Sigmoid colon (tissue), 7 donors: ENCODE data around the gene DMBT1. TPM values are rescaled to one million over a fixed set of nuclear protein-coding genes. Genes with fewer than 3 reads are reported as not detected.
"Not testable (repeated sequence)": the region's sequence is repeated elsewhere in the genome, so short reads cannot be mapped to it uniquely, and the experiment has no call there.

Source experiments
- DNase-seq: peaks from one replicate; pipeline ENCODE4 v3.0.0-alpha.2; 2019
- H3K27ac ChIP-seq, 4 donors: fragments of 200-600 bp; sonication (generic); one replicate each; pipeline ENCODE4 v1.5.1; 2016 to 2019; ENCODE audit warnings: mild to moderate bottlenecking in 1 of 4
- H3K27me3 ChIP-seq, 3 donors: fragments of 200-600 bp; sonication (generic); one replicate each; pipeline ENCODE4 v1.5.1; 2019; ENCODE audit warnings: mild to moderate bottlenecking in 1 of 3
- H3K36me3 ChIP-seq, 4 donors: fragments of 200-600 bp; sonication (generic); one replicate each; pipeline ENCODE4 v1.5.1; 2016 to 2019
- H3K4me1 ChIP-seq, 4 donors: fragments of 200-600 bp; sonication (generic); one replicate each; pipeline ENCODE4 v1.5.1; 2017 to 2019
- H3K4me3 ChIP-seq, 4 donors: fragments of 200-600 bp; sonication (generic); one replicate each; pipeline ENCODE4 v1.5.1; 2017 to 2019; ENCODE audit warnings: mild to moderate bottlenecking in 2 of 4, moderate library complexity in 1 of 4
- H3K9me3 ChIP-seq, 4 donors: fragments of 200-600 bp in 3 of 4; sonication (generic) in 3 of 4; one replicate each; pipeline versions ENCODE4 v1.5.1 to v1.6.1; 2013 to 2019
- EP300 ChIP-seq, 4 donors: sonication (generic); formaldehyde crosslinking; IDR thresholded peaks; one replicate each; pipeline ENCODE4 v1.6.1; 2017; ENCODE audit warnings: antibody characterized with exemption in 4 of 4
- POLR2A ChIP-seq, 2 donors: fragments of 450-650 bp; IDR thresholded peaks; one replicate each; pipeline ENCODE4 v1.6.1; 2016; ENCODE audit warnings: antibody characterized with exemption in 2 of 2, mild to moderate bottlenecking in 2 of 2, moderate library complexity in 2 of 2
- POLR2AphosphoS5 ChIP-seq, 4 donors: sonication (generic); formaldehyde crosslinking; IDR thresholded peaks; one replicate each; pipeline ENCODE4 v1.6.1; 2017; ENCODE audit warnings: antibody characterized with exemption in 4 of 4
- WGBS, 2 donors: extraction: QIAGEN DNeasy Blood & Tissue Kit; methylation state at CpG; one replicate each; pipeline ENCODE4 v1.1.7; 2013; 5-methylcytosine and 5-hydroxymethylcytosine counted together
- intact Hi-C: fragments of 100-400 bp; cut with DNase I; formaldehyde crosslinking; loops from one replicate; pipeline ENCODE4 v1.15.1; 2023
- polyA plus RNA-seq, 3 donors: library from polyadenylated mRNA; stranded (reverse); fragments of 200-250 nt; gene quantifications; one replicate each; pipeline ENCODE4 v1.2.3, GENCODE V29; 2013
- total RNA-seq, 4 donors: library from RNA; depleted of rRNA; stranded (reverse); fragments of >200 nt; gene quantifications; one replicate each; pipeline ENCODE4 v1.1.0, GENCODE V29; 2016
- TF ChIP-seq, protein P1 (sequence below), 4 experiments: fragments of 450-650 bp in 3 of 4; fragments of 200-600 bp in 1 of 4; IDR thresholded peaks; one replicate each; pipeline ENCODE4 v1.5.1; 2016 to 2019; ENCODE audit warnings: antibody characterized with exemption in 4 of 4, mild to moderate bottlenecking in 3 of 4, moderate library complexity in 2 of 4
- donor health status: healthy with polysubstance abuse.
- donor health status: Bipolar disorder and iron deficiency.
- donor health status: healthy.

Gene DMBT1
- total and polyA plus RNA-seq, 7 donors = under 0.01 to 677 (median 1.2) TPM; not detected in 2

DNA sequence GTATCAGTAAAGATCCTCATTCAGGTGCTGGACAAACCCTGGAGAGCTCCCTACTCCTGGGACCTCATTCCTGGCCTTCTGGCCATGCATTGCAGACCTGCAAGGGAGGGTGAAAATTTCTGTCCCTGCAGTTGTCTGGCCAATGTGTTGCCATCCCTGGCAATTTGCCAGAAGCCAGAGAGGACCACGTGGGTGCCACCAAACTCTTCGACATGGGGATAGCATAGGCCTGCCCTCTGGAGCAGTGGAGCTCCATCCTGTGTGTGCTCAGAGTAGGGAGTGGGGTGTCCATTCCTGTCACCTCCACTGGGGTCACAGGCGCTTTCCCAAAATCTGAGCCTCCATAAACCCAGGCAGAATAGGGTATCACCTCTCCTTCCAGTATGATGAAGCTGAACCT, 31.2 kb downstream of the DMBT1 start:
- Histone ChIP-seq H3K27ac (no peak overlapping the region), H3K36me3 (no peaks in the 10 kb centered on the region), H3K4me3 (no peak overlapping the region), H3K4me1 (no peaks in the 10 kb centered on the region), H3K27me3 (no peaks in the 10 kb centered on the region), H3K9me3 (no peaks in the 10 kb centered on the region)
- TF ChIP-seq, protein P1, sequence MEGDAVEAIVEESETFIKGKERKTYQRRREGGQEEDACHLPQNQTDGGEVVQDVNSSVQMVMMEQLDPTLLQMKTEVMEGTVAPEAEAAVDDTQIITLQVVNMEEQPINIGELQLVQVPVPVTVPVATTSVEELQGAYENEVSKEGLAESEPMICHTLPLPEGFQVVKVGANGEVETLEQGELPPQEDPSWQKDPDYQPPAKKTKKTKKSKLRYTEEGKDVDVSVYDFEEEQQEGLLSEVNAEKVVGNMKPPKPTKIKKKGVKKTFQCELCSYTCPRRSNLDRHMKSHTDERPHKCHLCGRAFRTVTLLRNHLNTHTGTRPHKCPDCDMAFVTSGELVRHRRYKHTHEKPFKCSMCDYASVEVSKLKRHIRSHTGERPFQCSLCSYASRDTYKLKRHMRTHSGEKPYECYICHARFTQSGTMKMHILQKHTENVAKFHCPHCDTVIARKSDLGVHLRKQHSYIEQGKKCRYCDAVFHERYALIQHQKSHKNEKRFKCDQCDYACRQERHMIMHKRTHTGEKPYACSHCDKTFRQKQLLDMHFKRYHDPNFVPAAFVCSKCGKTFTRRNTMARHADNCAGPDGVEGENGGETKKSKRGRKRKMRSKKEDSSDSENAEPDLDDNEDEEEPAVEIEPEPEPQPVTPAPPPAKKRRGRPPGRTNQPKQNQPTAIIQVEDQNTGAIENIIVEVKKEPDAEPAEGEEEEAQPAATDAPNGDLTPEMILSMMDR (IDR thresholded peaks at IDR 0.05) = no peak
- TF ChIP-seq POLR2AphosphoS5 (IDR thresholded peaks at IDR 0.05) (no peak), POLR2A (IDR thresholded peaks at IDR 0.05) (no peak)
- 66 to 81% methylated on average over 3 of the region's 3 CpGs for WGBS, 2 donors
- DNase-seq = no peak
- intact Hi-C loops = no loop called here

GRCh38 chr10:122592161-122592560, 31.6 kb downstream of the DMBT1 start:
- 74 to 90% methylated on average over 10 of the region's 10 CpGs for WGBS, 2 donors
- no peaks in the 10 kb centered on the region for H3K9me3 ChIP-seq
- H3K36me3 ChIP-seq = no peaks in the 10 kb centered on the region
- TF ChIP-seq, protein P1 (IDR thresholded peaks at IDR 0.05) = no peak
- TF ChIP-seq POLR2A (IDR thresholded peaks at IDR 0.05) (no peak), EP300 (IDR thresholded peaks at IDR 0.05) (no peak), POLR2AphosphoS5 (IDR thresholded peaks at IDR 0.05) (no peak)
- H3K27me3 ChIP-seq = no peaks in the 10 kb centered on the region
- intact Hi-C loops = no loop called here
- H3K4me1 ChIP-seq = no peaks in the 10 kb centered on the region
- no peak overlapping the region for H3K27ac ChIP-seq
- H3K4me3 ChIP-seq = no peak overlapping the region
- no peak for DNase-seq

DNA sequence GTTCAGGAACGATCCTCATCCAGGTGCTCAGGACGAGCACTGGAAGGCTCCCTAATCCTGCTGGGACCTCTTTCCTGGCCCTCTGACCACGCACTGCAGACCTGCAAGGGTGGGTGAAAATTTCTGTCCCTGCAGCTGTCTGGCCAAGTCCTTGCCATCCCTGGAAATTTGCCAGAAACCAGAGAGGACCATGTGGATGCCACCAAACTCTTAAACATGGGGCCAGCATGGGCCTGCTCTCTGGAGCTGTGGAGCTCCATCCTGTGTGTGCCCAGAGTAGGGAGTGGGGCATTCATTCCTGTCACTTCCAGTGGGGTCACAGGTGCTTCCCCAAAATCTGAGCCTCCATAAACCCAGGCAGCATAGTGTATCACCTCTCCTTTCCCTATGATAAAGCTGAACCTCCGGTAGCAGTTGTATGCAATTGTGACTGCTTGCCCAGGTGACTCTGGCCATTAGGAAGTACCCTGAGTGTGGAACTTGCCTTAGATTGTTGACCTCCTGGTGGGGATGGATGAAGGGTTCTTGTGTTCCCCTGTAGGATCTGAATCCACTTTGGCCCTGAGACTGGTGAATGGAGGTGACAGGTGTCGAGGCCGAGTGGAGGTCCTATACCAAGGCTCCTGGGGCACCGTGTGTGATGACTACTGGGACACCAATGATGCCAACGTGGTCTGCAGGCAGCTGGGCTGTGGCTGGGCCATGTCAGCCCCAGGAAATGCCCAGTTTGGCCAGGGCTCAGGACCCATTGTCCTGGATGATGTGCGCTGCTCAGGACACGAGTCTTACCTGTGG, 57.1 kb downstream of the DMBT1 start:
- Histone ChIP-seq H3K36me3 (no peaks in the 10 kb centered on the region), H3K4me3 (no peak overlapping the region), H3K27me3 (no peaks in the 10 kb centered on the region), H3K4me1 (no peaks in the 10 kb centered on the region), H3K9me3 (no peaks in the 10 kb centered on the region), H3K27ac (no peak overlapping the region)
- 82 to 84% methylated on average over 10 of the region's 10 CpGs for WGBS, 2 donors
- intact Hi-C loops = no loop called here
- peak; percentile 19 for DNase-seq
- TF ChIP-seq, protein P1 (IDR thresholded peaks at IDR 0.05) = no peak
- TF ChIP-seq EP300 (IDR thresholded peaks at IDR 0.05) (no peak), POLR2A (IDR thresholded peaks at IDR 0.05) (no peak), POLR2AphosphoS5 (IDR thresholded peaks at IDR 0.05) (no peak)

- Histone ChIP-seq H3K4me3 (no peak overlapping the region), H3K27ac (no peak overlapping the region), H3K36me3 (no peaks in the 10 kb centered on the region), H3K4me1 (no peaks in the 10 kb centered on the region), H3K9me3 (no peaks in the 10 kb centered on the region), H3K27me3 (no peaks in the 10 kb centered on the region)
- intact Hi-C loops = no loop called here
- WGBS, 2 donors = 74 to 77% methylated on average over 5 of the region's 5 CpGs
- DNase-seq = peak; percentile 28
- TF ChIP-seq EP300 (IDR thresholded peaks at IDR 0.05) (no peak), POLR2AphosphoS5 (IDR thresholded peaks at IDR 0.05) (no peak), POLR2A (IDR thresholded peaks at IDR 0.05) (no peak)
- TF ChIP-seq, protein P1 (IDR thresholded peaks at IDR 0.05) = no peak
Measured at GRCh38 chr10:122618461-122619165, 58.1 kb downstream of the DMBT1 start.

- H3K27ac ChIP-seq, H3K27me3 ChIP-seq, H3K36me3 ChIP-seq, H3K9me3 ChIP-seq, intact Hi-C loops, DNase-seq, H3K4me1 ChIP-seq, H3K4me3 ChIP-seq: not testable (repeated sequence)
- 93 to 95% methylated on average over 8 of the region's 8 CpGs for WGBS, 2 donors
Measured at GRCh38 chr10:122620961-122621360, 60.4 kb downstream of the DMBT1 start.
